Measurements from ENCODE around the gene TBC1D1.

Gene TBC1D1

DNA sequence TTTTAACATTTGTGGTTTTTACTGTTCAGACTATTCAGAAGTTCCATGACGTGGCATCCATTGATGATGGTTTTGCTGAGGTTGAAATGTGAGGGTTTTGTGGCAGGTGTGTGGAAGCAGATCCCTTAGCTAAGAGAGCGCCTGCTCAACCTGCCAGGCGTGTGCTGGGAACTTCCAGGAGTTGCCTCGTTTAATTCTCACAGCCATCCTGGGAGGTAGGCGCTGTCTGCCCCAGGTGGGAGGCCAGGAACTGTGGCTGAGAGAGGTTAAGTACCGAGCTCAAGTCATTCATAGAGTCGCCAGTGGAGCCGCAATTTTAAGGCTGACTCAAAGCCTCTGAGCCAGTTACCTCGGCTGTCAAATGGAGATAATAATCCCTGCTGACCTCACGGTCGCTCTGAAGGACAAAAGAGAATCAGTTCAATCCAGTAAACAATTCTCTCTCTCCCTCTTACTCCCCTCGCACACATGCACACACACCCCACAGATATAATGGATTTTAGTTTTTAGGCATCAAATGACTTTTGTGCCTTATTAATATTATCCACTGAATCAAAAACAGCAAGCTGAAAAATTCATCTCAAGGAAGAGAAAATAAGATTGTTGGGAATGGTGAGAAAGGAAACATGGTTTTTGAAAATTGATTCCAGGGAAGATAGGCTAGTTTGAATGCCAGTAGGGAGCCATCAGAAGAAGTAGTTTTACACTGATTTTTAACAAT is 240.6 kb downstream of the TBC1D1 start:
- no peak for DNase-seq (ENCODE audit: low spot score)

- no peak for DNase-seq (ENCODE audit: low spot score)
Observed at GRCh38 chr4:38132107-38132673, 241.3 kb downstream of the TBC1D1 start.

DNA sequence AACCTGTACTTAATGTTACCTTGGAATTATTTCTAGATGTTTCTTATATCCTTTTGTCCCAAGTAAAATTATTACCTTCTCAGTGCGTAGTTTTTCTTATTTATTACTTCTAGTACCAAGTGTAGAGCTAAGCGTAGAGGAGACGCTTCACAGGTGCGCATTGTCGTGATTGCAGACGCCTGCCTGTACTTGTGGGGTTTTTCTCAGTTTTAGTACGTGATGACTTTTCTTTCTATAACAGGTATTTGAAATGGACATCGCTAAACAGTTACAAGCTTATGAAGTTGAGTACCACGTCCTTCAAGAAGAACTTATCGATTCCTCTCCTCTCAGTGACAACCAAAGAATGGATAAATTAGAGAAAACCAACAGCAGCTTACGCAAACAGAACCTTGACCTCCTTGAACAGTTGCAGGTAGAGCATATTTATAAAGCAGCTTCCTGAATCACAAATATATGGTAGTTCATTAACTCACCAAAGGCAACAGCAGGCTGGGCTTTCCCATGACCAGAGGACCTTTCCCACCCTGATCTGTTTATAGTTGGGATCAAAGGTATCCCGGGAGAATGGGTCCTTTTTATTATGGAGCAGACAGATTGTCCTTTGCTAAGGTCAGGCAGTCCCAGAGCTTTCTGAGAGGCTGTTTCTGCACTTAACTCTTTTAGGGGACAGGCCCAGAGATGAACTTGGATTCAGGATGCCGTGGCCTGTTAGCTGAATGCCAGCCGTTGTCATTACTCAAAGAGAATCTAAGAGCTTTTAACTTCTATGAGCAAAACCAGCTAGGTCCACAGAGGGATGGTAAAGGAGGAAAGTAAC is 242.2 kb downstream of the TBC1D1 start:
- DNase-seq (ENCODE audit: low spot score), result no peak

DNA sequence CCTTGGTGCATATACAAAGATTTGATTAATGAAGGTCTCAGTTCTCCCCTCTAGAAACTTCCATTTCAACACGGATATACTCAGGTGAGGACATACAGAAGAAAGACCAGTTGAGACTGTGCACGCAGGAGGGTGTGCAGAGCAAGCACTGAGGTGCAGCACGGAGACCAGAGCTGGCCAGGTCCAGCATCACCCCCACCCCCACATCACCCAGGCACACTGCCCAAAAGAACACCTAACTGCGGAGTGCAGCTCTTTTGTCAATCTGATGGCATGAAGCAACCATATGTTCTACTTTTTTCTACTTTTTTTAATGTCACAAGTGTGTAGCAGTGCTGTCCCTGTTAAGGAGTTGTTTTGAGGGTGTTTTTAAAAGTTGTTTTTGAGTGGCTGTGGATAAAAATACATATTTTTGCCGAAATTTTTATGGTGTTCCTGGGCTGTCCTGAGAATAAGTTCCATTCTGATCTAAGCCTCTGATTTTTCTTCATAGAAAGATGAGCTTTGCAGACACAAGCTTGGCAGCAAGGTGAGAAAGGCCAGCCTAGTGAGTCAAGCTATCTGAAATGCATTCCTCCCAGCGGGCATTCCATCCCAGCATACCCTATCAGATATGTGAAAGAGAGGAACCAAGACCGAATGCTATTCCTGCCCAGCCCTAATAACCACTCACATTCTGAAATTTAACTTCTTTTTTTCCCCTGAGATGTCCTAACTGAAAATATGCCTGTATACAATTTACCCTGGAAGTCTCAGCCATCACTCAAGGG is 243.0 kb downstream of the TBC1D1 start:
- DNase-seq (ENCODE audit: low spot score), result no peak

DNA sequence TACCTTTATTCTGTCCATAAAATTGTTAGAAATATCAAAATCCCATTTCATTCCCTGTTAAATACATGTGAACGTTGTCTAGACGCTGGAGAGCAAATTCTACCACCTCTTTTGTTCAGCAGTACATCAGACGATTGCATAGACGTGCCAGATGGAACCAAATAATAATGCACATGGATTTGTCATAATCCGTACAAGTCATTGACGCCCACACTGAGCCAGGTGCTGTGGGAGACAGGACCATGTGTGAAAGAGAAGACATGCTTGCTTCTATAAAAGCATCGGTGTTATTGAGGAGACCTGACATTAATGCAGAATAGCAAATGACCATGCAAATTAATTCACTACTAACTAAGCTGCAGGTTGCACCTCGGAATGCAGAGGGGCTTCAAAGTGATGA is 244.3 kb downstream of the TBC1D1 start:
- no peak for DNase-seq (ENCODE audit: low spot score)

DNA sequence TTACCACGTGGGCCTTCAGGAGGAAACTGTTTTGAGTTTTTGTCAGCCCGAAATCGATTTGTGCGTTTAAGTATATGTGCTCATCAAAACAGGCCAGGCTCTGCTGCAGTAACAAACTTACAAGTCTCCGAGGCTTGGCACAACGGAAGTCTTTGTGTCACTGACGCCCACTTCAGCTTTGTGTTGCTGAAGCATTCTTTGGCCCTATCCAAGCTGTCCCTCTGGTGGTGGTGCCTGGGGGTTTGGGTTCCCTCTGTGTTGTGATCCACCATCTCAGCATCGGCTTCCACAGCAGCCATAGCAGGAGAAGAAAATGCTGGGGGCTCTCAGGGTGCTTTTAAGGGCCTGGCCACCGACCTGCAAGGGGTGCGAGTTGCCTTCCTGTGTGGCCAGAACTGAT is 245.7 kb downstream of the TBC1D1 start:
- no peak for DNase-seq (ENCODE audit: low spot score)

DNA sequence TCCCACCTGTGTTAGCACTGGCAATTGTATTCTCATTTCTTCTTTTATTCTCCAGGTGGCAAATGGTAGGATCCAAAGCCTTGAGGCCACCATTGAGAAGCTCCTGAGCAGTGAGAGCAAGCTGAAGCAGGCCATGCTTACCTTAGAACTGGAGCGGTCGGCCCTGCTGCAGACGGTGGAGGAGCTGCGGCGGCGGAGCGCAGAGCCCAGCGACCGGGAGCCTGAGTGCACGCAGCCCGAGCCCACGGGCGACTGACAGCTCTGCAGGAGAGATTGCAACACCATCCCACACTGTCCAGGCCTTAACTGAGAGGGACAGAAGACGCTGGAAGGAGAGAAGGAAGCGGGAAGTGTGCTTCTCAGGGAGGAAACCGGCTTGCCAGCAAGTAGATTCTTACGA is 246.2 kb downstream of the TBC1D1 start:
- DNase-seq (ENCODE audit: low spot score), result no peak

- no peak for DNase-seq (ENCODE audit: low spot score)
Observed at GRCh38 chr4:38138363-38138762, 247.5 kb downstream of the TBC1D1 start.

GRCh38 chr4:38139187-38139586 is 248.3 kb downstream of the TBC1D1 start:
- no peak for DNase-seq (ENCODE audit: low spot score)

DNA sequence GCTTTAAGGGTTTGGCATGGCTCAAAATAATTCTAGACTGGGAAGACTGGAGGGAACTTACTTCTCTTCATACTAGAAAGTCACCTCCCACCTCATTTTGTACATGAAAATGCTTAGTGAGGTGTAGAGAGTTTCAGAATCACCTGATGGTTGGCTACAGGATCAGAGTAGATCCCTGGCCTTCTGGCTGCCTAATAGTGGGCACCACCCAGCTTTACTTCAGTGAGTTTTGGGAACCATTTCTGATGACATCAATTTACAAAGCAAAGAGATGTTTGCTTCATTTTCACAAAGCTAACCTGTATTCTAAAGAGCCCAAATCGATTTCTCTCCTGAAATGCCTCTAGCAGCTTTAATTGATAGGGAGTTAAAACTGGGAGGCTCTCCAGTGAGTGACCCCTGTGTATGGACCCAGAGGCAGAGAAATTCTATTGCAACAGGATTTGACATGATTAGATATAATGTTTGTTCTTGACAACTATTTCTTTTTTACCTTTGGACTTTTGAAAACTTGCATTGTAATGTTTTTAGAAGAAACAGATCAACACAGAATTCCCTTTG is 249.8 kb downstream of the TBC1D1 start:
- DNase-seq (ENCODE audit: low spot score), result no peak

GRCh38 chr4:38141808-38142500 is 251.1 kb downstream of the TBC1D1 start:
- DNase-seq (ENCODE audit: low spot score), result no peak

DNA sequence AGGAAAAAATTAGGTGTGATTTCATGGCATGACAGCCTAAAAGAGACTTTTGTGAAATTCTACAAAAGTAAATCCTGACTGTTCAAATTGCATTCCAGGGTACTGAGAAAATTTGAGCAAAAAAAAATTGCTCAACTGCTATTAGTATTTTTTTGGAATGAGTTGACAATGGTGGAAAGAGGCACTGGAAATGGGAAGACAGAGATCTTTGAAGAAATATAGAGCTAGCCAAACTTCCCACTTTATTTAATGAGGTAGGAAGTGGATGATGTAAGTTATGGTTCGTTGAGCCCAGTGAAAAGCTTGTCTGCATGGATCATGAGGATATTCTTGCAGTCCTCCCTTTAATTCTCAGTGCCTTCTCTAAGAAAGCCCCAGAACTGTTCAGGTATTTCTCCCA is 253.1 kb downstream of the TBC1D1 start:
- no peak for DNase-seq (ENCODE audit: low spot score)

DNA sequence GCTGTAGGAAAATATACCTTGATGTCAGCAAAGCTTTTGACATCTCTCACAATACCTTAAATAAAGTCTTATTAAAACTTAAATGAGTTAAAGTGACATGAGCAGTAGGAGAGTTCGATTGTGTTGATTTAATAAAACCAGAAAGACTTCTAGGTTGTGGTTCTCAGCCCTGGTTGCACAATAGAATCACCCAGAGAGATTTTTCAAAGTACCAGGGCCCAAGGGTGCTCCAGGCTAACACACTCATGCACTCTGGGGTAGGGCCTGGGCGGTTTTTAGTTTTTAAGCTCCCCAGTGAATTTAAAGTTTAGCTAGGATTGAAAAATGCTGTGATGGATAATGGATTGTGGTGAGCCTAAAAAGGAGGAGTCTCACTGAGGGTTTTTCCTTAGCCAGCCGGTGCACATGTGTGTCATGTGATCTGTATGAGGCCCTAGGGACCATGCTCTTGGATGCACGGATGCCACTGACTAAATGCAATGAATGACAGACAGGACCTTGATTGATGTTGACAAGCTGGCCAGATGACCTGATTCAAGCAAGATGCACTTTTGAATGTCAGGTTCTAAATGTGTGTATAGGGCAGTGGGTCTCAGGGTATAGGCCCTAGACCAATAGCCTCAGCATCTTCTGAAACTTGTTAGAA is 254.3 kb downstream of the TBC1D1 start:
- no peak for DNase-seq (ENCODE audit: low spot score)

GRCh38 chr4:38145741-38146140 is 254.9 kb downstream of the TBC1D1 start:
- no peak for DNase-seq (ENCODE audit: low spot score)

- DNase-seq (ENCODE audit: low spot score), result no peak
Observed at GRCh38 chr4:38146383-38146782, 255.5 kb downstream of the TBC1D1 start.

DNA sequence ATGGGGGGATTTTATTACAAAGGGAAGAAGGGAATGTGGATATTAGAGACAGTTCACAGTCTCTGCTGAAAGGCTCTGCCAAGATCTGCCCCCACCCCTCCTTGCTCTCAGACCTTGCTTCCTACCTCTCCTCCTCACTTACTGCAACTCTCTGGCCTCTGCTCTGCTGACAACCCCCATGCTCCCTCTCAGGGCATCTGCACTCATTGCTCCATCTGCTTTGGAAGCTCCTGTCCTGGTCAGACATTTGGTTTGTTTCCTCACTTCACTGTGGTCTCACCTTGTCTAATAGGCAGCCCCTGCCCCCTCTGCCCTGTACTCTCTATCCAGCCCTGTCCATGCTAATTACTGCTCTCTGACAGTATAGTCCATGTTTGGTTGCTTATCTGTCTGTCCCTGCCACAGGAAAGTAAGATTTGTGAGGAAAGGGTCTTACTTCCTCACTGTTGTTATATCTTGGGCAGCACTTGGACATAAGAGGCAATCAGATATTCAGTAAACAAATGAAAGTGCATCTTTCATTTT is 258.6 kb downstream of the TBC1D1 start:
- no peak for DNase-seq (ENCODE audit: low spot score)

DNA sequence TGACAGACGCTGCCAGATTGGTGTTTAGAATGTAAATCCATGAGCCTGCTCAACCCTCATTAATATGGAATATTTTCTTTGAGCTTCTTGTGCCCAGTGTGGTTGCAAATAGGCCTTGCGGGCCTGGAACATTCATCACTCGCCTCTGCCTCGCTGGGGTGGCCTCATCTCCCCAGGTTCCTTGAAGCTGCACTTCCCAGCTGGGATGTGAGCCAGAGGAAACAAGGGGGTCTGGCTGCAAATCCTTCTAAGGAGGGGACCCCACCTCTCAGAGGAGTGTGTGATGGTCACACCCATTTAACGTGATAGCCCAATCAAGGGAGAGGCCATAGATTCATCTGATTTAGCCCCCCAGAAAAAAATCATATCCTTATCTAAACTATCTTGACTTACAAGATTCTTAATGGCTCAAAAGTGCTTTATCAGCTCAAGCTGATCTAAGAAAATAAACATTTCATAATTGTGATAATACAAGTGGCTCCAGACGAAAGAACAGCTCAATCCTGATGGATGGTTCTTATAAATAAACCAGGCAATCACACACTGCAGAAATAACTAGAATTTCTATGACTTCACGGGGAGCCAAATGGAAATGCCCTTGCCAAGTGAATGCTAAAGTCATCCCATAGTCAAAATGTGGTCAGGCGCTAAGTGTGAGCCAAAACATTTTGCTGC is 259.2 kb downstream of the TBC1D1 start:
- DNase-seq (ENCODE audit: low spot score), result no peak

DNA sequence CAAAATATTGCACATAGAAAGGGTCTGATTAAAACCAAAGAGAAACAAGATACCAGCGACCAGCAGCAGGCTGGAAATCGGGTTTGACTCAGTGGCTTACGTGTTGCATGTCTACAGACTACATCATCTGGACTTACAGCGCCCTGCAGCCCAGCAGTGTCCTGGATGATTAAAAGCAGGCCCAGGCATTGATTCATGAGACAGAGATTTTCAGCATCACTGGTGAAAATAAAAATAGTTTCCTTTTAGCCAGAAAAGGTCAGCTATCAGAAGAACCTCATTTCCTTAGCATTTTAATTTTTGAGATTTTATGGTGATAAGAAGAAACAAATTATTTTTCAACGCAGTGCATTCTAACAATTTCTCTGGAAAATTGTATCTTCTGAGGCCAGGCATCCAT is 259.9 kb downstream of the TBC1D1 start:
- no peak for DNase-seq (ENCODE audit: low spot score)

- no peak for DNase-seq (ENCODE audit: low spot score)
Observed at GRCh38 chr4:38151873-38152272, 261.0 kb downstream of the TBC1D1 start.

- DNase-seq (ENCODE audit: low spot score), result no peak
Observed at GRCh38 chr4:38152305-38152704, 261.4 kb downstream of the TBC1D1 start.

All from COLO829 (cell line).